ENCODE measurements around the gene NTM. TPM values are rescaled to one million over a fixed set of nuclear protein-coding genes. Genes with fewer than 3 reads are reported as not detected.

The NTM gene
- total RNA-seq, 2 donors from 2014 or later, result 19.1 to 44.7 TPM

DNA sequence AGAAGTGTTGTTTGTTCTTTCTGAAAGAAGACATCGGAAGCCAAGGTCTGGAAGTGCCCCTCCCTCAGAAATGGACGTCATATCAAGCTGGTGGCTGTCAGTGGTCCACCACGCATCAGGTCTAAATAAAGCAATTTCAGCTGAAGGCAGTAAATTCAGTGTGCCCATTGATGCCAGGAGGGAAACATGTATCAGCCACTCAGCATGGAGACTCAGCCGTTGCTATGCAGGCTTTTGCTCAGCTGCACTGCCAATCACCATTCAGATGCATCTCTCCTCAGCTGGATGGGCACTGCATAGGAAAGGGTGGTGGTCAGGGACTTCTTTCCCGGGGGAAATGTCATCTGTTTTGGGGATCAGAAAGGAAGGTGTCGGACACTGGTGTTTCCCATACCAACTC is 878.2 kb downstream of the NTM start:
- no peaks in the 10 kb centered on the region for H3K4me1 ChIP-seq
- TF ChIP-seq, protein P1, sequence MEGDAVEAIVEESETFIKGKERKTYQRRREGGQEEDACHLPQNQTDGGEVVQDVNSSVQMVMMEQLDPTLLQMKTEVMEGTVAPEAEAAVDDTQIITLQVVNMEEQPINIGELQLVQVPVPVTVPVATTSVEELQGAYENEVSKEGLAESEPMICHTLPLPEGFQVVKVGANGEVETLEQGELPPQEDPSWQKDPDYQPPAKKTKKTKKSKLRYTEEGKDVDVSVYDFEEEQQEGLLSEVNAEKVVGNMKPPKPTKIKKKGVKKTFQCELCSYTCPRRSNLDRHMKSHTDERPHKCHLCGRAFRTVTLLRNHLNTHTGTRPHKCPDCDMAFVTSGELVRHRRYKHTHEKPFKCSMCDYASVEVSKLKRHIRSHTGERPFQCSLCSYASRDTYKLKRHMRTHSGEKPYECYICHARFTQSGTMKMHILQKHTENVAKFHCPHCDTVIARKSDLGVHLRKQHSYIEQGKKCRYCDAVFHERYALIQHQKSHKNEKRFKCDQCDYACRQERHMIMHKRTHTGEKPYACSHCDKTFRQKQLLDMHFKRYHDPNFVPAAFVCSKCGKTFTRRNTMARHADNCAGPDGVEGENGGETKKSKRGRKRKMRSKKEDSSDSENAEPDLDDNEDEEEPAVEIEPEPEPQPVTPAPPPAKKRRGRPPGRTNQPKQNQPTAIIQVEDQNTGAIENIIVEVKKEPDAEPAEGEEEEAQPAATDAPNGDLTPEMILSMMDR (IDR thresholded peaks at IDR 0.05), result no peak
- H3K27me3 ChIP-seq, result no peaks in the 10 kb centered on the region
- no peak overlapping the region for H3K4me3 ChIP-seq
- no peak overlapping the region for H3K27ac ChIP-seq
- H3K9me3 ChIP-seq, result peaks cover 0 to 6% of the 10 kb centered on the region in 2 donors
- no peak for DNase-seq (ENCODE audit: low spot score)
- H3K36me3 ChIP-seq, result no peaks in the 10 kb centered on the region

- Histone ChIP-seq H3K36me3 (no peaks in the 10 kb centered on the region), H3K4me3 (no peak overlapping the region), H3K9me3 (peaks cover 0 to 6% of the 10 kb centered on the region in 2 donors), H3K27ac (no peak overlapping the region), H3K27me3 (no peaks in the 10 kb centered on the region), H3K4me1 (no peaks in the 10 kb centered on the region)
- TF ChIP-seq, protein P1 (IDR thresholded peaks at IDR 0.05), result no peak
- DNase-seq (ENCODE audit: low spot score), result no peak
These were observed 878.8 kb downstream of the NTM start for GRCh38 chr11:132249256-132249655.

GRCh38 chr11:132251061-132251460 is 880.6 kb downstream of the NTM start:
- Histone ChIP-seq H3K4me3 (no peak overlapping the region), H3K4me1 (peaks cover 0 to 5% of the 10 kb centered on the region in 2 donors), H3K27me3 (no peaks in the 10 kb centered on the region), H3K36me3 (no peaks in the 10 kb centered on the region), H3K9me3 (peaks cover 0 to 6% of the 10 kb centered on the region in 2 donors), H3K27ac (no peak overlapping the region)
- DNase-seq (ENCODE audit: low spot score), result no peak
- TF ChIP-seq, protein P1 (IDR thresholded peaks at IDR 0.05), result no peak

DNA sequence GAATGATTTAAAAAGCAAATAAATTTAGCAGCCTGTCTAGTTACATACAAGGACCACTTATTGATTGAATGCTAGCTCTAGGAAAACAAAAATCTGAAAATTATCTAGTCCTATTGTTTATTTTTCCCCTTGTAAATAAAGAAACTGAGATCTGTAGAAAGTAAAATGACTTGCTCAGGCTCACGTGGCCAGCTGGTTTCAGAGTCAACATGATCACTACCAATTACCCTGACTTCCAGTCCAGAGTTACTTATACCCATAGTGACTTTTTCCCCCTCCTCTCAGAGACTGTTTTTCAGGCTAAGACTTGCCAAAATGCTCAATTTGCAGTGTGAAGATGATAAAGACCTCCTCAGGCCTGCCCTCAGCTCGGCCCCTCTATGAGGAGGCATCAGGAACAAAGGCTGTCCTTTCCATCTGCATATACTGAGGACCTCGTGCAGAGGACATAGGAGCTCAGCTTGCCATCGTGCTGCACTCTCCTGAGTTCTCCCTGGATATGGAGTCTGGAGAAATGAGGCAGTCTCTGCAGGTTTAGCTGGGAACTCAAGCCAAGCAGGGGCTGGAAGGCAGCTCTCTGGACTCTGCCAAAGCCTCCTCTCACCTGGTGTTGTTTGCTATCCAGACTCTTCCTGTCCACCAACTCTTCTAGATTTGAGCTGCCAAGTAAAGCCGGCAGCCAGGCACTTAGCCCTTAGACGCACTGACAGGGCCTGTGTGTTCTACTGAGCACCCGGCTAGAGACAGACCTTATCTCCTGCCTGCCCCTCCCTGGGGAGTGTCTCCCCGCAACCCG is 883.3 kb downstream of the NTM start:
- Histone ChIP-seq H3K4me1 (peaks cover 0 to 5% of the 10 kb centered on the region in 2 donors), H3K36me3 (no peaks in the 10 kb centered on the region), H3K9me3 (peaks cover 0 to 6% of the 10 kb centered on the region in 2 donors), H3K4me3 (no peak overlapping the region), H3K27ac (no peak overlapping the region), H3K27me3 (no peaks in the 10 kb centered on the region)
- TF ChIP-seq, protein P1 (IDR thresholded peaks at IDR 0.05), result no peak
- DNase-seq (ENCODE audit: low spot score), result no peak

- Histone ChIP-seq H3K4me3 (no peak overlapping the region), H3K4me1 (peaks cover 0 to 5% of the 10 kb centered on the region in 2 donors), H3K9me3 (peaks cover 0 to 6% of the 10 kb centered on the region in 2 donors), H3K27me3 (no peaks in the 10 kb centered on the region), H3K36me3 (no peaks in the 10 kb centered on the region), H3K27ac (no peak overlapping the region)
- TF ChIP-seq, protein P1 (IDR thresholded peaks at IDR 0.05), result no peak
- no peak for DNase-seq (ENCODE audit: low spot score)
These were observed 884.5 kb downstream of the NTM start for GRCh38 chr11:132254906-132255305.
